HG03025 (cell line): ENCODE measurements around the gene MEPE.

ENCODE experiments used
- ATAC-seq: cut with Tn5 transposase; IDR thresholded peaks from one replicate; pipeline ENCODE4 v1.9.1; 2021; ENCODE audit warnings: mild to moderate bottlenecking, moderate library complexity; ENCODE audit not compliant: unreplicated experiment, low FRiP score

MEPE gene, protein sequence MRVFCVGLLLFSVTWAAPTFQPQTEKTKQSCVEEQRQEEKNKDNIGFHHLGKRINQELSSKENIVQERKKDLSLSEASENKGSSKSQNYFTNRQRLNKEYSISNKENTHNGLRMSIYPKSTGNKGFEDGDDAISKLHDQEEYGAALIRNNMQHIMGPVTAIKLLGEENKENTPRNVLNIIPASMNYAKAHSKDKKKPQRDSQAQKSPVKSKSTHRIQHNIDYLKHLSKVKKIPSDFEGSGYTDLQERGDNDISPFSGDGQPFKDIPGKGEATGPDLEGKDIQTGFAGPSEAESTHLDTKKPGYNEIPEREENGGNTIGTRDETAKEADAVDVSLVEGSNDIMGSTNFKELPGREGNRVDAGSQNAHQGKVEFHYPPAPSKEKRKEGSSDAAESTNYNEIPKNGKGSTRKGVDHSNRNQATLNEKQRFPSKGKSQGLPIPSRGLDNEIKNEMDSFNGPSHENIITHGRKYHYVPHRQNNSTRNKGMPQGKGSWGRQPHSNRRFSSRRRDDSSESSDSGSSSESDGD

DNA sequence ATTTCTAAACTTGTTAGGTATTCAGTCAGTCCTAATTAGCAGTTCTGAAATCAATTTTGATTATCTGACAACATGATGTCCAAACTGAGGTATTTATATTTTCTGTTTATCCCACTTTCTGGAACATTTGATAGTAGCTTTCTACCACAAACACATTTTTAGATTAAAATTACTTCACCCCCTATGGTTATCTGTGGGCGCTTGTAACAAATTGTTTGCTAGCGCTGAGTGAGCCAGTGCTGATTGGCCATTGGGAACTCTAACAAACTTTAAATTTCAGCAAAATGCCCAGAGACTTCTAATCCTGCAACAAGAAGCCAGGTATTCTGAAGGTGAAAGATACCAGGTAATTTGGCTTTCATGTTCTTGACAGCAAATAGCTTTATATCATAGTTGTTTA is at the start of gene MEPE:
Gene MEPE, plus strand, starts transcription at position 301 of the 400 bp plus-strand sequence. CDS start 1,746 bp downstream, outside the sequence.
- ATAC-seq = no peak

GRCh38 chr4:87783781-87784180 is 49.0 kb upstream of the MEPE start:
- no peak for ATAC-seq

DNA sequence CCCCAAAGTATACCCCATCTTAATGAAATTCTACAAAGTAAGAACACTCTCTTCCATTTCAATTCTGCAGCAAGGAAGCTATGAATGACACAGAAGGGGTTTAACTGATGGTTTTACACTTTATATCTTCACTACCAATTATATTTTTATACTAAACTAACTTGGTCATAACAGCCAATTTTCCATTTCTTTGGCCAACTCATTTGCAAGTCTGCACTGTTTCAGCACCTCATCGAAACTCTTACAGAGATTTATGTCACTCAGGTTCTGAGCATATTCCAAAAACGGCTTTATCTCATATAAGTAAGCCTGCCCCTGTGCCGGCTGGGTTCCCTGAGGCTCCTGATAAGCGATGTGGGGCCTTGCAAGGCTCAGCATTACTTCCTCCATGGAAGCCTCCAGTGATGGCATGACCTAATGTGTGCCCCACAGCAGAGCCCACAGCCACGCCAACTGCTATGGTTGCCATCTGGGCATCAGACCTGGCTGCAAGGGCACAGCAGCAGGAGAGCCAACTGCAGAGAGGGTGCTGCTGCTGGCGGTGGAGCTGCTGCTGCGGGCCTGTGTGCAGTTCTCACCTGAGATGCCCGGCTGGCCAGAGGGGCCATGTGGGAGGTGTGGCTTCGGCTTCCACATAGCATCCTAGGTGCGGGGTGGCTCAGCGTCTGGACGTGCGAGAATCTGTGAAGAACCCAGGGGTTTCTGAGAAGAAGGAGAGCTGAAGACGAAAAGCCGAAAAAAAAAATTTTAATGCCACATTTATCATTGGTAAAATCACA is 46.8 kb upstream of the MEPE start:
- ATAC-seq = no peak

DNA sequence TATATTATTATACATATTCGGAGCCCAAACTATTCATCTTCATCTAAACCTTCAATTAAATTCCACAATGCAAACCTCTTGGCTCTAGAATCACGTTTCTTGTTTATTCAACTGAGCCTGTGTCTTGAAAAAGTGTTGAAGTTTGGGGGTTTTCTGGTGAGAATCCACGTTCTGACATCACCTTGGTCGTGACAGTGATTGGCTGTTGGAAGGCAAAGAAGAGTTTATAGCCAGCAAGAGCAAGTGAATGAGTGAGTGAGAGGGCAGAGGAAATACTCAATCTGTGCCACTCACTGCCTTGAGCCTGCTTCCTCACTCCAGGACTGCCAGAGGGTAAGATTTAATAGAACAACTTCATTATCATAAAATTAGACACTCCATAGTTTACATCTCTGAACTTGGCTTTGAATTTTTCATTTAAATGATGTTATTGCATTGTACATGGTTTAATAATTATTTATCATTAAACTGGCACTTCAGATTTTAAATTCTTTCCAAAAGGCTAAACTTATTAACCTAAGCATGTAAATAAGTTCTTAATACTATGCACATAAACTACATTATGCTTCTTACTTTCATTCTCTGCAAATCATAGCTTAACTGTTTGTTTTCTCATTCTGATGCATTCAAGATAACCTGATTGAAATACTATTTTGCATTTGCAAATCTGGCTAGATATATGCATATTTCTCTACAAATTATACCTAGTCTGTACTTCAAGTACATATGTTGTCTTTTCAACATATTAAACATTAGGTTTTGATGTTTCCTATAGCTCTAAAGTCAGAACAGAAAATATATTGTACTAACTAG is 33.3 kb upstream of the MEPE start, which contains the start of gene IBSP:
Gene IBSP, plus strand, starts transcription at position 254 of the 813 bp plus-strand sequence. CDS start 2,808 bp downstream, outside the sequence.
- ATAC-seq = no peak

GRCh38 chr4:87802858-87803257 is 29.9 kb upstream of the MEPE start:
- ATAC-seq = no peak

DNA sequence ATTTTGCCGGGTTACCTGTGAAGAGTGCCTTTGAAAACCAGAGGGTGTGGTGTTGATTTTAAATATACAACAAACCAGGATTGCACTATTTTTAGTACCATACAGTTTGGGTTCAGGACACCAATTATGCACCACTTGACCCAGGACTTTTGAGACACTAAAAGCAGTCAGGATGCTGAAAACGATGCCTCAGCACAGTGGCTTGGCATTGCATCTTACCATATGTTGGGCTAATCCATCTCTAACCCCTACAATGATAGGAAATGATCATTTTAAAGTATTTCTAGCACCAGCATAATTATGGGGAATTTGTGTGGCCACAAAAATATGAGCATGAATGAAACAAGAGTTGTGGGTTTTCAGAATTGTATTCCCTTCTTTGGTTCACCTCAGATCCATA is 29.3 kb upstream of the MEPE start:
- ATAC-seq = no peak

- ATAC-seq = no peak
Measured at GRCh38 chr4:87804871-87805270, 27.9 kb upstream of the MEPE start.

- no peak for ATAC-seq
Measured at GRCh38 chr4:87805971-87806370, 26.8 kb upstream of the MEPE start.

- ATAC-seq = no peak
Measured at GRCh38 chr4:87806520-87806919, 26.2 kb upstream of the MEPE start.

DNA sequence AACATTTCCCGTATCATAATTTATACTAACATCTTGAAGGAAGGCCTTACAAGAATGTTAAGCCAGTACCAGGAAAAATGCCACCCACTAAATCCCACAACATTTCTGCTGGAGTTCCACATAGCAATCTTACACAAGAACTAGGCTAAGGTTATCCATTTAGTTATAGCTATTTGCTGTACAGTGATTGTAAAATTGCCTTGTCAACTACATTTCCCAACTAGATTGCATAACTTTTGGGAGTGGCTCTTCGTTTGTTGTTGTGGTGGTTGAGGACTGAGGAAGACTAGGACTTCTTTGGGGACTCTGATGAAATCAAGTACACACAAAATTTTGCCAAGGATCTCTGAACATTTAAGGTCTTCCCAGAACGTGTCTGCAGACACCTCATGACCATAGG is 25.4 kb upstream of the MEPE start:
- no peak for ATAC-seq

- ATAC-seq = no peak
Measured at GRCh38 chr4:87811977-87812376, 20.8 kb upstream of the MEPE start.

- ATAC-seq = no peak
Measured at GRCh38 chr4:87819281-87819919, 13.4 kb upstream of the MEPE start.

GRCh38 chr4:87823200-87823599 is 9.6 kb upstream of the MEPE start:
- no peak for ATAC-seq

GRCh38 chr4:87823724-87824123 is 9.0 kb upstream of the MEPE start:
- no peak for ATAC-seq

- no peak for ATAC-seq
Measured at GRCh38 chr4:87824352-87824751, 8.4 kb upstream of the MEPE start.

DNA sequence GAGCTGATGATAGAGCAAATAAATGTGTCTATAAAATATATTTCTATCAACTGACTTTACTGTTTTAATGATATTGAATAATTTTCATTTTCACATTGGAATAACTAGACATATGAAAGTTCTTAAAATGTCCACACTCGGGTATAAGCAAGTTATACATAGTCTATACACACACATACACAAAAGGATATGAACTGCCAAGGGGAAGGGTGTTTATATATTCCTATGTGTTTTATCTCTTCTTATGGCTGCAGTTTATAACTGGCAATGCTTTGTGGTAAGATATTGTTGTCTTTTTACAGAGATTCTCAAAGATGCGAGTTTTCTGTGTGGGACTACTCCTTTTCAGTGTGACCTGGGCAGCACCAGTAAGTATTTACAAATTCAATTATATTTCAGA is 1.6 kb downstream of the MEPE start:
- no peak for ATAC-seq

- no peak for ATAC-seq
Measured at GRCh38 chr4:87835197-87835596, 2.4 kb downstream of the MEPE start.

DNA sequence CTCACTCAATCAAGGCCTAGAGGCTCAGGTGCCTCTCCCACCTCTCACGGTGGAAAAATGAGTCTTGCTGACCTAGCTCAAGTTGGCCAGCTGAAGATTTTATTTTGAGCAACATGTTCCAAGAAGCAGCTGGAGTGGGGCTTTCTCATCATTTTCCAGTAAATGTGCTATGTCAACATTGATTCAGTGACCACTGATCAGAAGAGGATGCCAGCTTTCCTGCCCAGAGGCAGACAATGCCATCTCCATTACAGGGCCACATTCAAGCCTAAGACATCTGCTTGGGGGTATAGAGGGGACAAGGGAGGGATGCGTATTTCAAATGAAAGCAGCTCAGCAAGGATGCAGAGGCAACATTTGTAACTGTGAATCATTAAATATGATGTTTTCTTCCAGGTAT is 3.0 kb downstream of the MEPE start:
- ATAC-seq = no peak

GRCh38 chr4:87838205-87838604 is 5.4 kb downstream of the MEPE start:
- ATAC-seq = no peak
